HCT116 (cell line): ENCODE results near the gene TMEM41A. TPM values are rescaled to one million over a fixed set of nuclear protein-coding genes. Genes with fewer than 3 reads are reported as not detected.
"Not testable (repeated sequence)": the region's sequence is repeated elsewhere in the genome, so short reads cannot be mapped to it uniquely, and the experiment has no call there.

Experiments
- ATAC-seq: fragments of 200-7000 bp; cut with Tn5 transposase; 2 replicates; pipeline ENCODE4 v1.9.1; 2020; ENCODE audit warnings: mild to moderate bottlenecking, moderate library complexity
- BruUV-seq: library from RNA; stranded (reverse); fragments of 400-500 nt; replicated peaks from 2 replicates; lab custom pipeline; 2021; lab: Mats Ljungman, UMichigan
- CTCF ChIA-PET: fragments of 300-600 bp; sonication (Branson Sonifier 250); formaldehyde crosslinking; loops from one replicate; lab custom pipeline; 2021; ENCODE audit warnings: antibody characterized with exemption; lab: Charles Lee
- POLR2A ChIA-PET: fragments of 300-600, 350-600 bp; sonication (Branson Sonifier 250); formaldehyde crosslinking; loops from one replicate; lab custom pipeline; 2021; ENCODE audit warnings: antibody characterized with exemption; lab: Charles Lee
- RAD21 ChIA-PET, 2 experiments: fragments of 300-600 bp; sonication (Branson Sonifier 250); formaldehyde crosslinking; loops; one replicate each; lab custom pipeline; 2023; ENCODE audit warnings: low total read pairs in 2 of 2; ENCODE audit not compliant: uncharacterized antibody in 2 of 2, unreplicated experiment in 2 of 2, low non-redundant PET in 1 of 2; lab: Charles Lee
- DNase-seq: peaks from one replicate; pipeline ENCODE4 v3.0.0-alpha.2; 2010; ENCODE audit warnings: low read depth, low spot score
- H2AFZ ChIP-seq: fragments of 200-600 bp; shearing (Covaris generic), sonication (generic); 2 replicates; pipeline ENCODE4 v1.6.1; 2017; ENCODE audit warnings: low read depth, mixed run types, mixed read lengths, antibody characterized with exemption, low read length; ENCODE audit not compliant: poor library complexity, severe bottlenecking
- H3K27ac ChIP-seq: 2 replicates; pipeline ENCODE4 v1.5.1; 2012; ENCODE audit warnings: low read depth, low read length
- H3K27me3 ChIP-seq: fragments of 200-600 bp; sonication (generic); 2 replicates; pipeline ENCODE4 v1.6.1; 2016; ENCODE audit warnings: mixed run types, low read length, mixed read lengths; ENCODE audit not compliant: insufficient read depth
- H3K36me3 ChIP-seq, 2 experiments: fragments of 200-500 bp in 1 of 2; fragments of 200-600 bp in 1 of 2; sonication (Bioruptor generic) in 1 of 2; sonication (generic) in 1 of 2; 2 replicates each; pipeline versions ENCODE4 v1.5.1 to v1.6.1; 2014 to 2016; ENCODE audit warnings: low read length in 2 of 2, inconsistent platforms in 1 of 2, mixed read lengths in 1 of 2, mixed run types in 1 of 2; ENCODE audit not compliant: insufficient read depth in 2 of 2, control insufficient read depth in 1 of 2
- H3K4me1 ChIP-seq, 2 experiments: fragments of 200-600 bp in 1 of 2; sonication (generic) in 1 of 2; 2 replicates each; pipeline versions ENCODE4 v1.5.1 to v1.6.1; 2012 to 2017; ENCODE audit warnings: low read length in 2 of 2, inconsistent platforms in 1 of 2, mild to moderate bottlenecking in 1 of 2, mixed read lengths in 1 of 2, mixed run types in 1 of 2, moderate library complexity in 1 of 2; ENCODE audit not compliant: insufficient read depth in 2 of 2, control insufficient read depth in 1 of 2
- H3K4me2 ChIP-seq: fragments of 200-600 bp; sonication (generic); 2 replicates; pipeline ENCODE4 v1.6.1; 2017; ENCODE audit warnings: mixed run types, low read length, mixed read lengths
- H3K4me3 ChIP-seq, 2 experiments: fragments of 200-600 bp in 1 of 2; sonication (generic) in 1 of 2; replicated peaks in 1 of 2; 2 replicates each; pipeline ENCODE4 v1.5.1; 2011 to 2016; ENCODE audit warnings: low read length in 2 of 2, control low read depth in 1 of 2, low read depth in 1 of 2, mild to moderate bottlenecking in 1 of 2, mixed read lengths in 1 of 2, mixed run types in 1 of 2
- H3K79me2 ChIP-seq: fragments of 200-600 bp; sonication (generic); 2 replicates; pipeline ENCODE4 v1.6.1; 2017; ENCODE audit warnings: mild to moderate bottlenecking, mixed run types, low read length, moderate library complexity, mixed read lengths; ENCODE audit not compliant: insufficient read depth
- H3K9ac ChIP-seq: fragments of 200-600 bp; sonication (generic); 2 replicates; pipeline ENCODE4 v1.6.1; 2016; ENCODE audit warnings: low read length, mixed read lengths
- H3K9me2 ChIP-seq: fragments of 200-600 bp; sonication (generic), shearing (Covaris generic); 2 replicates; pipeline ENCODE4 v1.6.1; 2017; ENCODE audit warnings: mixed run types, mild to moderate bottlenecking, moderate library complexity; ENCODE audit not compliant: insufficient read depth
- H3K9me3 ChIP-seq, 2 experiments: fragments of 200-500 bp in 1 of 2; fragments of 200-600 bp in 1 of 2; sonication (Bioruptor generic) in 1 of 2; sonication (generic) in 1 of 2; 2 replicates each; pipeline ENCODE4 v1.6.1; 2014 to 2017; ENCODE audit warnings: low read length in 2 of 2, mixed read lengths in 2 of 2, inconsistent platforms in 1 of 2, low read depth in 1 of 2, mild to moderate bottlenecking in 1 of 2, mixed run types in 1 of 2, moderate library complexity in 1 of 2; ENCODE audit not compliant: control insufficient read depth in 1 of 2, insufficient read depth in 1 of 2
- H4K20me1 ChIP-seq: fragments of 200-600 bp; sonication (generic), shearing (Covaris generic); 2 replicates; pipeline ENCODE4 v1.6.1; 2017; ENCODE audit warnings: mixed run types, mild to moderate bottlenecking, moderate library complexity; ENCODE audit not compliant: insufficient read depth
- CBX3 ChIP-seq: IDR thresholded peaks from 2 replicates; pipeline ENCODE4 v1.6.1; 2012; ENCODE audit warnings: low read depth
- CEBPB ChIP-seq: IDR thresholded peaks from 2 replicates; pipeline ENCODE4 v1.6.1; 2012; ENCODE audit warnings: low read depth
- EGR1 ChIP-seq: IDR thresholded peaks from 2 replicates; pipeline ENCODE4 v1.6.1; 2012; ENCODE audit warnings: low read depth
- ELF1 ChIP-seq: IDR thresholded peaks from 2 replicates; pipeline ENCODE4 v1.6.1; 2012; ENCODE audit warnings: low read depth, borderline replicate concordance
- EZH2phosphoT487 ChIP-seq: fragments of 200-600 bp; IDR thresholded peaks from 2 replicates; pipeline ENCODE4 v1.6.1; 2018; ENCODE audit warnings: antibody characterized with exemption, borderline replicate concordance
- FOSL1 ChIP-seq: IDR thresholded peaks from 2 replicates; pipeline ENCODE4 v1.6.1; 2012; ENCODE audit warnings: low read depth
- JUND ChIP-seq: IDR thresholded peaks from 2 replicates; pipeline ENCODE4 v1.6.1; 2012
- POLR2A ChIP-seq: IDR thresholded peaks from 2 replicates; pipeline ENCODE4 v1.7.0; 2011; ENCODE audit warnings: borderline replicate concordance; ENCODE audit not compliant: insufficient read depth, insufficient read length; ENCODE audit errors: extremely low read depth
- POLR2AphosphoS5 ChIP-seq: IDR thresholded peaks from 2 replicates; pipeline ENCODE4 v1.6.1; 2011; ENCODE audit warnings: mild to moderate bottlenecking, low read depth, low read length, moderate library complexity
- RAD21 ChIP-seq: IDR thresholded peaks from 2 replicates; pipeline ENCODE4 v1.6.1; 2012; ENCODE audit warnings: low read depth, mild to moderate bottlenecking
- SIN3A ChIP-seq: IDR thresholded peaks from 2 replicates; pipeline ENCODE4 v1.6.1; 2012; ENCODE audit warnings: low read depth
- SP1 ChIP-seq: IDR thresholded peaks from 2 replicates; pipeline ENCODE4 v1.6.1; 2012; ENCODE audit warnings: low read depth
- SRF ChIP-seq: IDR thresholded peaks from 2 replicates; pipeline ENCODE4 v1.6.1; 2012; ENCODE audit warnings: low read depth
- TCF7L2 ChIP-seq: IDR thresholded peaks from 2 replicates; pipeline ENCODE4 v1.7.0; 2011; ENCODE audit warnings: borderline replicate concordance, inconsistent platforms; ENCODE audit not compliant: insufficient read depth, insufficient read length; ENCODE audit errors: extremely low read depth
- YY1 ChIP-seq: IDR thresholded peaks from 2 replicates; pipeline ENCODE4 v1.6.1; 2011; ENCODE audit warnings: low read length, low read depth, moderate library complexity, mild to moderate bottlenecking; ENCODE audit not compliant: insufficient replicate concordance; ENCODE audit errors: extremely low read depth
- ZFX ChIP-seq: fragments of 450-650 bp; IDR thresholded peaks from 2 replicates; pipeline ENCODE4 v1.6.1; 2017
- ZNF274 ChIP-seq: fragments of 200-500 bp; sonication (Bioruptor generic); IDR thresholded peaks from 2 replicates; pipeline ENCODE4 v1.6.1; 2014; ENCODE audit warnings: mild to moderate bottlenecking, low read depth, low read length, inconsistent platforms
- intact Hi-C: fragments of 100-400 bp; cut with micrococcal nuclease; formaldehyde crosslinking; loops from 2 replicates; pipeline ENCODE4 v1.10.0; 2022
- total RNA-seq: library from RNA; stranded (reverse); gene quantifications from one replicate; pipeline ENCODE4 v1.2.1, GENCODE V29; 2021; ENCODE audit not compliant: unreplicated experiment
- TF ChIP-seq, protein P1 (sequence below): IDR thresholded peaks from 2 replicates; pipeline ENCODE4 v1.6.1; 2012
- TF ChIP-seq, protein P2 (sequence below), 3 experiments: fragments of 200-600 bp in 1 of 3; sonication (generic) in 1 of 3; IDR thresholded peaks in 2 of 3; conservative IDR thresholded peaks in 1 of 3; 2 replicates each; pipeline ENCODE4 v1.5.1; 2012 to 2017; ENCODE audit warnings: low read depth in 2 of 3, low read length in 2 of 3, antibody characterized with exemption in 1 of 3, borderline replicate concordance in 1 of 3, control low read depth in 1 of 3, mild to moderate bottlenecking in 1 of 3, mixed read lengths in 1 of 3, mixed run types in 1 of 3, moderate library complexity in 1 of 3; ENCODE audit not compliant: insufficient read depth in 1 of 3
- TF ChIP-seq, protein P3 (sequence below): IDR thresholded peaks from 2 replicates; pipeline ENCODE4 v1.6.1; 2012

TMEM41A gene
- total RNA-seq, 1 experiment from 2014 or later = 25.4 TPM

DNA sequence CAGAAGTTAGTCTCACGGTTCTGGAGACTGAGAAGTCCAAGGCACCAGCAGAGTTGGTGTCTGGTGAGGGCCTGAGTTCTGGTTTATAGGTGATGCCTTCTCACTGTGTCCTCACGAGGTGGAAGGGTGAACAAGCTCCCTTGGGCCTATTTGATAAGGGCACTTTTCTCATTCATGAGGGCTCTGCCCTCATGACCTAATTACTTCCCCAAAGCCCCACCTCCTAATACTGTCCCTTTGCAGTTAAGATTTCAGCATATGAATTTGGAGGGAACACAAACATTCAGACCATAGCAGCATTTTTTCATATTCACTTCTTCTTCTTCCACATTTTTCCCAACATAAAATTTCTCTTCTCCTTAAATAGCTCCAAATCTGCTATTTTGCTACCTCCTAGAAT is 41.5 kb downstream of the TMEM41A start (continued):
- TF ChIP-seq SIN3A (no peak), POLR2A (no peak), JUND (no peak), ZNF274 (no peak)

DNA sequence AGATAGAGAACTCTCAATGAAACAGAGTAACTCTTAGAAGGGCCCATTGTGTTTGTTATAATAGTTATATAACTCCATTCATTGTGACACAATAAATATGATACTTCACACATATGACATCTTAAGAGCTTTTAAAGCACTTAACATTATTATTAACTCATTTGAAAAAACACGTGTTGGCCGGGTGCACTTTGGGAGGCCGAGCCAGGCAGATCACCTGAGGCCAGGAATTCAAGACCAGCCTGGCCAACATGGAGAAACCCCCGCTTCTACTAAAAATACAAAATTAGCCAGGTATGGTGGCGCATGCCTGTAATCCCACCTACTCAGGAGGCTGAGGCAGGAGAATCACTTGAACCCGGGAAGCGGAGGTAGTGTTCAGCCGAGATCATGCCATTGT is 47.4 kb downstream of the TMEM41A start:
- DNase-seq, POLR2A ChIA-PET, H3K79me2 ChIP-seq, H3K4me3 ChIP-seq, H3K36me3 ChIP-seq, H3K27ac ChIP-seq, H3K4me1 ChIP-seq, H3K9ac ChIP-seq, H3K27me3 ChIP-seq, H3K4me2 ChIP-seq, H3K9me3 ChIP-seq, H2AFZ ChIP-seq, ATAC-seq, H4K20me1 ChIP-seq, intact Hi-C loops, RAD21 ChIA-PET, BruUV-seq, H3K9me2 ChIP-seq: not testable (repeated sequence)
- CTCF ChIA-PET = interaction anchor here (2.6 kb wide), 1 partner anchor 10 kb away, joined by 7 read pairs; no protein-coding TSS in a partner anchor

DNA sequence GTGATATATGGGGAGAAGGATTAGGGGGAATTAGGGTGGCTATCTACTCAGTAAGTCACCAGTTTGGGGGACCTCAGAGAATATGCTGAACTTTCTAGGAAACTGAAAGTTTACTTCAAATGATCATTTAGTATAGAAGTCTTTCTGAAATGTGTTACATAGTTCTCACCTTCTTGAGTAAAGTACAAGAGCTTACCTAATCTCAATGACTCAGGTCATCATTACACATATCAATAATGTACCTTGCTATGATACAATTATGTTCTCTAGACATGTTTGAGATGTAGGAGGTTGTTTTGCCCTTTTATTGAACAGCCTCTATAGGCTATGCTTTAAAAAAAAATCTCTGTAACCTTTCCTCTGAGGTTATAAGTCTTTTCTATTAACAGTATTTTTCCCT is 50.7 kb downstream of the TMEM41A start:
- Histone ChIP-seq H3K9me3 (no peaks in the 10 kb centered on the region), H3K79me2 (no peaks in the 10 kb centered on the region), H3K36me3 (no peaks in the 10 kb centered on the region), H3K27me3 (no peaks in the 10 kb centered on the region), H3K27ac (no peak overlapping the region), H3K9ac (no peak overlapping the region), H3K4me3 (no peak overlapping the region), H4K20me1 (no peaks in the 10 kb centered on the region), H3K9me2 (no peaks in the 10 kb centered on the region), H3K4me2 (no peak overlapping the region), H2AFZ (no peak overlapping the region), H3K4me1 (no peaks in the 10 kb centered on the region)
- BruUV-seq = no TSS peak
- intact Hi-C loops = no loop called here
- TF ChIP-seq RAD21 (no peak), SRF (no peak), ZFX (no peak), ELF1 (no peak), YY1 (no peak), TCF7L2 (no peak), POLR2A (no peak), EGR1 (no peak), CEBPB (no peak), EZH2phosphoT487 (no peak), SP1 (no peak), CBX3 (no peak), POLR2AphosphoS5 (no peak), FOSL1 (no peak), JUND (no peak)
- TF ChIP-seq, protein P1, sequence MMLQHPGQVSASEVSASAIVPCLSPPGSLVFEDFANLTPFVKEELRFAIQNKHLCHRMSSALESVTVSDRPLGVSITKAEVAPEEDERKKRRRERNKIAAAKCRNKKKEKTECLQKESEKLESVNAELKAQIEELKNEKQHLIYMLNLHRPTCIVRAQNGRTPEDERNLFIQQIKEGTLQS = no peak
- TF ChIP-seq, protein P2, sequence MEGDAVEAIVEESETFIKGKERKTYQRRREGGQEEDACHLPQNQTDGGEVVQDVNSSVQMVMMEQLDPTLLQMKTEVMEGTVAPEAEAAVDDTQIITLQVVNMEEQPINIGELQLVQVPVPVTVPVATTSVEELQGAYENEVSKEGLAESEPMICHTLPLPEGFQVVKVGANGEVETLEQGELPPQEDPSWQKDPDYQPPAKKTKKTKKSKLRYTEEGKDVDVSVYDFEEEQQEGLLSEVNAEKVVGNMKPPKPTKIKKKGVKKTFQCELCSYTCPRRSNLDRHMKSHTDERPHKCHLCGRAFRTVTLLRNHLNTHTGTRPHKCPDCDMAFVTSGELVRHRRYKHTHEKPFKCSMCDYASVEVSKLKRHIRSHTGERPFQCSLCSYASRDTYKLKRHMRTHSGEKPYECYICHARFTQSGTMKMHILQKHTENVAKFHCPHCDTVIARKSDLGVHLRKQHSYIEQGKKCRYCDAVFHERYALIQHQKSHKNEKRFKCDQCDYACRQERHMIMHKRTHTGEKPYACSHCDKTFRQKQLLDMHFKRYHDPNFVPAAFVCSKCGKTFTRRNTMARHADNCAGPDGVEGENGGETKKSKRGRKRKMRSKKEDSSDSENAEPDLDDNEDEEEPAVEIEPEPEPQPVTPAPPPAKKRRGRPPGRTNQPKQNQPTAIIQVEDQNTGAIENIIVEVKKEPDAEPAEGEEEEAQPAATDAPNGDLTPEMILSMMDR (IDR thresholded peaks at IDR 0.05 in 2 of 3, conservative IDR thresholded peaks at IDR 0.05 in 1 of 3; ENCODE audit: borderline replicate concordance in 1 of 3, insufficient read depth in 1 of 3, low read depth in 2 of 3, low read length in 2 of 3) = no peak
- TF ChIP-seq, protein P3, sequence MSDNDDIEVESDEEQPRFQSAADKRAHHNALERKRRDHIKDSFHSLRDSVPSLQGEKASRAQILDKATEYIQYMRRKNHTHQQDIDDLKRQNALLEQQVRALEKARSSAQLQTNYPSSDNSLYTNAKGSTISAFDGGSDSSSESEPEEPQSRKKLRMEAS = no peak
- POLR2A ChIA-PET = no interaction called here
- ATAC-seq (no peak), DNase-seq (no peak)
- CTCF ChIA-PET = interaction anchor here (1.6 kb wide), 1 partner anchor 12 kb away, joined by 3 read pairs; no protein-coding TSS in a partner anchor
- RAD21 ChIA-PET = no interaction called here
